GM10248 (cell line): ENCODE data around the gene ADAMTS12.

ENCODE experiments used
- CTCF ChIA-PET: fragments of 300-600 bp; sonication (Branson Sonifier 250); formaldehyde crosslinking; extraction: SDS; loops from one replicate; lab custom pipeline; 2021; ENCODE audit warnings: antibody characterized with exemption; lab: Yijun Ruan, JAX
- POLR2A ChIA-PET: fragments of 350-650 bp; sonication (Branson Sonifier 250); formaldehyde crosslinking; extraction: SDS; loops from one replicate; lab custom pipeline; 2020; ENCODE audit warnings: antibody characterized with exemption; lab: Yijun Ruan, JAX
- DNase-seq: peaks from one replicate; pipeline ENCODE4 v3.0.0; 2012; ENCODE audit errors: extremely low spot score
- CTCF ChIP-seq: IDR thresholded peaks from 2 replicates; pipeline ENCODE4 v1.5.1; 2012; ENCODE audit warnings: mild to moderate bottlenecking, low read depth; ENCODE audit errors: extremely low read depth, missing control alignments, control extremely low read depth

ADAMTS12 gene

DNA sequence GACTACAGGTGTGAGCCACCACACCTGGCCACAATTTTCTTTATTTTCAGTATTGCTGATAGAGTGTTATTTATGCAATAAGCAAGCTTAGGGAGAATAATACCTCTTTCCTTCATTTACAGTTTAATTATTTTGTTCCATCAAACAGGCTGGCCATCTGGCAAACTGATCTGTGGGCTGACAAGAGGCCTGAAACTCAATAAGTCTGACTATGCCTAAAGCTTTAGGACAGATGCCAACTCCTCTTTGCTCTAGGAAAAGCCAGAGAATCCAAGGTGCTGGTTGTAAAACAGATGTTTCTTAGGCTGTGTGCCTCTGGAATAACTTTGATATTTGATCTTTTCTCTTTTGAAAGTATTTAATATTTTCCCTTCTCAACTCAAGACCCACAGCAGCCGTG lies 352.6 kb downstream of the ADAMTS12 start:
- ChIA-PET CTCF (interaction anchor here (0.8 to 1.2 kb wide), 3 partner anchors 8 to 36 kb away, joined by 3 to 4 read pairs (median 3); no protein-coding TSS in a partner anchor), POLR2A (no interaction called here)
- no peak for TF ChIP-seq CTCF
- DNase-seq, result no peak

GRCh38 chr5:33538201-33538600 lies 353.6 kb downstream of the ADAMTS12 start:
- CTCF ChIA-PET, result no interaction called here
- DNase-seq, result no peak
- no peak for TF ChIP-seq CTCF
- POLR2A ChIA-PET, result no interaction called here

DNA sequence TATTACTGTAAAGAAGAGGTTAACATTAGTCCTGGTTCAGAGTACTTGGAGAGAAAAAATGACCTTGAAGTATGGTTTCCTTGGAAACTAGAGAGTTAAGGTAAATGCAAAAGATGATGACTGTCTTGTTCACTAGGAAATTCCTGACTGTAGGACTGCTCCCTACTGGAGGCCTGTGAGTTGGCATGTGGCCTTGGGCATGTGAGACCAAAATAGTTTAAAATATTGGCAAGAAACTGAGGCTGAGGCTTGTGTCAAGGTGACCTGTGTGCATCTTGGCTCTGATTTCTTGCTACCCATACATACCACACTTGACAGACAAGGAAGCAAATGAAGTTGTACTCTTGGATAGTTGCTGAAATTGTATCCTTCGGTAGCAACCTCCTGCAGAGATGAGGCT lies 354.6 kb downstream of the ADAMTS12 start:
- DNase-seq, result no peak
- no peak for TF ChIP-seq CTCF
- CTCF ChIA-PET, result interaction anchor here (1.0 to 1.2 kb wide), 2 partner anchors 18 to 52 kb away, joined by 3 to 4 read pairs; no protein-coding TSS in a partner anchor
- POLR2A ChIA-PET, result no interaction called here

GRCh38 chr5:33536802-33537201 lies 355.0 kb downstream of the ADAMTS12 start:
- CTCF ChIA-PET, result interaction anchor here (1.0 to 1.2 kb wide), 2 partner anchors 18 to 52 kb away, joined by 3 to 4 read pairs; no protein-coding TSS in a partner anchor
- POLR2A ChIA-PET, result no interaction called here
- no peak for DNase-seq
- no peak for TF ChIP-seq CTCF

DNA sequence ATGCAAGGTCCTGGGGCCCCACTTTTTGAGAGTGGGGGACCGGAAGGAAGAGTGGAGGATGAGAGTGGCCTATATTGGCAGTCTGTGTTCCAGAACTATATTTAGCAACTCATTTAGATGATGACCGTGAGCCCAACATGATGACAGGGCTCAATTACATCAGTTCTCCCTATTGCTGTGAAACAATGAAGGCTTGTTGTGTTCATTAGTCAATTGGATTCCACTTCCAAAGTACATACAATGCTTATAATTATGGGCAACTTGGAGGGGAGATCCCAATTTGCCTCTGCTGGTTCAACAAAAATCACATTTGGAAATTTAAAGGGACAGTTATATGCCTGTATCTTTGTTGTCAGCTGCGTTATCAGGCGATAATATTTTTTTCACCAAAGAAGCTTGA lies 360.0 kb downstream of the ADAMTS12 start:
- DNase-seq, result no peak
- TF ChIP-seq CTCF, result no peak
- ChIA-PET CTCF (interaction anchor here (1.1 kb wide), 1 partner anchor 8 kb away, joined by 3 read pairs; no protein-coding TSS in a partner anchor), POLR2A (interaction anchor here (0.7 kb wide), 1 partner anchor 58 kb away, joined by 4 read pairs; no protein-coding TSS in a partner anchor)

DNA sequence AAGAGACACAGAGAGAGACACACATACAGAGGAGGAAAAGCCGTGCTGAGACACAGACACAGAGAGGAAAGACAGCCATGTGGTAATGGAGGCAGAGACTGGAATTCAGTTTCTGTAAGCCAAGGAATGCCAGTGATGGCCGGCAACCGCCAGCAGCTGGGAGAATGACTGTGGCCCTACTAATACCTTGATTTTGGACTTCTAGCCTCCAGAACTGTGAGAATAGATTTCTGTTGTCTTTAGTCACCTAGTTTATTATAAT lies 360.8 kb downstream of the ADAMTS12 start:
- POLR2A ChIA-PET, result no interaction called here
- CTCF ChIA-PET, result interaction anchor here (1.1 kb wide), 1 partner anchor 9 kb away, joined by 3 read pairs; no protein-coding TSS in a partner anchor
- no peak for TF ChIP-seq CTCF
- no peak for DNase-seq
